GM21526 (cell line): ENCODE data around the gene ARL17B.
A peak's percentile ranks its signal among the peaks of the same experiment; 100 is the strongest.
"Not testable (repeated sequence)": the region's sequence is repeated elsewhere in the genome, so short reads cannot be mapped to it uniquely, and the experiment has no call there.

Source experiments
- ATAC-seq: cut with Tn5 transposase; IDR thresholded peaks from one replicate; pipeline ENCODE4 v1.9.1; 2021; ENCODE audit warnings: moderate library complexity; ENCODE audit not compliant: unreplicated experiment, low FRiP score

ARL17B gene

GRCh38 chr17:46290906-46291546 lies 70.5 kb downstream of the ARL17B start:
- ATAC-seq, result peak; percentile 94

- not testable (repeated sequence) for ATAC-seq
Measured at GRCh38 chr17:46287587-46287986, 74.0 kb downstream of the ARL17B start.

GRCh38 chr17:46286764-46287221 lies 74.8 kb downstream of the ARL17B start:
- not testable (repeated sequence) for ATAC-seq

- ATAC-seq, result not testable (repeated sequence)
Measured at GRCh38 chr17:46285500-46285899, 76.1 kb downstream of the ARL17B start.

- ATAC-seq, result not testable (repeated sequence)
Measured at GRCh38 chr17:46284467-46284866, 77.1 kb downstream of the ARL17B start.

- not testable (repeated sequence) for ATAC-seq
Measured at GRCh38 chr17:46282635-46283034, 78.9 kb downstream of the ARL17B start.

- not testable (repeated sequence) for ATAC-seq
Measured at GRCh38 chr17:46281336-46281735, 80.2 kb downstream of the ARL17B start.

GRCh38 chr17:46276728-46277479 lies 84.7 kb downstream of the ARL17B start:
- ATAC-seq, result not testable (repeated sequence)

- ATAC-seq, result no peak
Measured at GRCh38 chr17:46274238-46274637, 87.3 kb downstream of the ARL17B start.

- no peak for ATAC-seq
Measured at GRCh38 chr17:46273541-46274236, 87.9 kb downstream of the ARL17B start.

GRCh38 chr17:46270032-46270431 lies 91.5 kb downstream of the ARL17B start:
- no peak for ATAC-seq

- peak; percentile 76 for ATAC-seq
Measured at GRCh38 chr17:46266656-46267544, 94.7 kb downstream of the ARL17B start.

GRCh38 chr17:46266063-46266655 lies 95.4 kb downstream of the ARL17B start:
- not testable (repeated sequence) for ATAC-seq

GRCh38 chr17:46264456-46265198 lies 96.9 kb downstream of the ARL17B start:
- no peak for ATAC-seq

- ATAC-seq, result no peak
Measured at GRCh38 chr17:46262271-46262670, 99.3 kb downstream of the ARL17B start.

- ATAC-seq, result not testable (repeated sequence)
Measured at GRCh38 chr17:46259845-46260661, 101.5 kb downstream of the ARL17B start.

GRCh38 chr17:46256369-46256768 lies 105.2 kb downstream of the ARL17B start:
- not testable (repeated sequence) for ATAC-seq

- ATAC-seq, result not testable (repeated sequence)
Measured at GRCh38 chr17:46254215-46254614, 107.4 kb downstream of the ARL17B start.
